Mesothelial cell of epicardium (in vitro differentiated cells): Measurements from ENCODE around the gene PRDM2. TPM values are rescaled to one million over a fixed set of nuclear protein-coding genes. Genes with fewer than 3 reads are reported as not detected.
A peak's percentile ranks its signal among the peaks of the same experiment; 100 is the strongest.

ENCODE experiments used
- DNase-seq, 2 experiments: peaks; one replicate each; pipeline ENCODE4 v3.0.0; 2021; ENCODE audit warnings: low spot score in 2 of 2; ENCODE audit not compliant: unreplicated experiment in 2 of 2
- H3K27ac Mint-ChIP-seq: 2 replicates; pipeline ENCODE4 v1.8.0; 2021; ENCODE audit warnings: mixed read lengths
- H3K27me3 Mint-ChIP-seq: 2 replicates; pipeline ENCODE4 v1.8.0; 2021; ENCODE audit warnings: low read depth, mixed read lengths
- H3K36me3 Mint-ChIP-seq: 2 replicates; pipeline ENCODE4 v1.8.0; 2021; ENCODE audit warnings: mixed read lengths
- H3K4me1 Mint-ChIP-seq: 2 replicates; pipeline ENCODE4 v1.8.0; 2021; ENCODE audit warnings: mixed read lengths
- H3K4me3 Mint-ChIP-seq: 2 replicates; pipeline ENCODE4 v1.8.0; 2021; ENCODE audit warnings: mild to moderate bottlenecking, moderate library complexity, mixed read lengths
- H3K9me3 Mint-ChIP-seq: 2 replicates; pipeline ENCODE4 v1.8.0; 2021; ENCODE audit warnings: mixed read lengths
- CTCF ChIP-seq: fragments of 200-600 bp; sonication (generic); IDR thresholded peaks from one replicate; pipeline ENCODE4 v1.5.0; 2021; ENCODE audit warnings: antibody characterized with exemption; ENCODE audit not compliant: unreplicated experiment
- total RNA-seq: library from RNA; stranded (reverse); gene quantifications from 3 replicates; pipeline ENCODE4 v1.2.1, GENCODE V29; 2021

The PRDM2 gene
- total RNA-seq, 1 donor from 2014 or later, result 61.6 TPM

- Mint-ChIP-seq H3K9me3 (no peaks in the 10 kb centered on the region), H3K36me3 (peaks cover 10% of the 10 kb centered on the region), H3K4me1 (no peaks in the 10 kb centered on the region), H3K4me3 (no peak overlapping the region), H3K27me3 (peaks cover 10% of the 10 kb centered on the region), H3K27ac (no peak overlapping the region)
- TF ChIP-seq CTCF, result no peak
- peak in 1 of 2 experiments; percentile 13 for DNase-seq
Measured at GRCh38 chr1:13823126-13823880, 123.3 kb downstream of the PRDM2 start.

- Mint-ChIP-seq H3K4me1 (no peaks in the 10 kb centered on the region), H3K9me3 (no peaks in the 10 kb centered on the region), H3K36me3 (peaks cover 10% of the 10 kb centered on the region), H3K27ac (no peak overlapping the region), H3K4me3 (no peak overlapping the region), H3K27me3 (peaks cover 17% of the 10 kb centered on the region)
- DNase-seq, result peak in 1 of 2 experiments; percentile 21
- no peak for TF ChIP-seq CTCF
Measured at GRCh38 chr1:13823936-13824335, 123.9 kb downstream of the PRDM2 start.

- Mint-ChIP-seq H3K36me3 (peaks cover 10% of the 10 kb centered on the region), H3K4me3 (no peak overlapping the region), H3K4me1 (no peaks in the 10 kb centered on the region), H3K27me3 (peaks cover 17% of the 10 kb centered on the region), H3K9me3 (no peaks in the 10 kb centered on the region), H3K27ac (no peak overlapping the region)
- DNase-seq, result peak in 1 of 2 experiments; percentile 2
- TF ChIP-seq CTCF, result no peak
Measured at GRCh38 chr1:13824626-13825025, 124.6 kb downstream of the PRDM2 start.

GRCh38 chr1:13825033-13825432 is 125.0 kb downstream of the PRDM2 start:
- peak in 1 of 2 experiments; percentile 11 for DNase-seq
- H3K27me3 Mint-ChIP-seq, result peaks cover 17% of the 10 kb centered on the region
- no peak overlapping the region for H3K27ac Mint-ChIP-seq
- H3K9me3 Mint-ChIP-seq, result no peaks in the 10 kb centered on the region
- H3K4me3 Mint-ChIP-seq, result no peak overlapping the region
- TF ChIP-seq CTCF, result no peak
- peaks cover 10% of the 10 kb centered on the region for H3K36me3 Mint-ChIP-seq
- H3K4me1 Mint-ChIP-seq, result no peaks in the 10 kb centered on the region

- TF ChIP-seq CTCF, result no peak
- Mint-ChIP-seq H3K4me3 (no peak overlapping the region), H3K27me3 (peaks cover 17% of the 10 kb centered on the region), H3K36me3 (peaks cover 10% of the 10 kb centered on the region), H3K9me3 (no peaks in the 10 kb centered on the region), H3K4me1 (no peaks in the 10 kb centered on the region), H3K27ac (no peak overlapping the region)
- no peak for DNase-seq
Measured at GRCh38 chr1:13826009-13826408, 126.0 kb downstream of the PRDM2 start.

- DNase-seq, result no peak
- no peaks in the 10 kb centered on the region for H3K4me1 Mint-ChIP-seq
- H3K27me3 Mint-ChIP-seq, result peaks cover 17% of the 10 kb centered on the region
- no peak overlapping the region for H3K27ac Mint-ChIP-seq
- peaks cover 10% of the 10 kb centered on the region for H3K36me3 Mint-ChIP-seq
- no peaks in the 10 kb centered on the region for H3K9me3 Mint-ChIP-seq
- H3K4me3 Mint-ChIP-seq, result no peak overlapping the region
- no peak for TF ChIP-seq CTCF
Measured at GRCh38 chr1:13826591-13826990, 126.6 kb downstream of the PRDM2 start.
